Uterus (tissue), 4 donors: ENCODE measurements around the gene RAB4B. TPM values are rescaled to one million over a fixed set of nuclear protein-coding genes. Genes with fewer than 3 reads are reported as not detected.

ENCODE experiments used
- DNase-seq, 2 donors: peaks; one replicate each; pipeline ENCODE4 v3.0.0-alpha.2; 2019 to 2020
- H3K27ac ChIP-seq, 2 donors: fragments of 200-600 bp; sonication (generic); 1 replicate in 1 of 2; 2 replicates in 1 of 2; pipeline ENCODE4 v1.5.1; 2016 to 2018
- H3K27me3 ChIP-seq, 2 donors: fragments of 200-600 bp; sonication (generic); one replicate each; pipeline ENCODE4 v1.5.1; 2018 to 2019; ENCODE audit warnings: control low read depth in 1 of 2
- H3K36me3 ChIP-seq, 2 donors: fragments of 200-600 bp; sonication (generic); one replicate each; pipeline ENCODE4 v1.5.1; 2019; ENCODE audit warnings: control low read depth in 1 of 2
- H3K4me1 ChIP-seq, 2 donors: fragments of 200-600 bp; sonication (generic); one replicate each; pipeline ENCODE4 v1.5.1; 2018 to 2019; ENCODE audit warnings: control low read depth in 1 of 2
- H3K4me3 ChIP-seq, 2 donors: fragments of 200-600 bp; sonication (generic); 1 replicate in 1 of 2; 2 replicates in 1 of 2; pipeline ENCODE4 v1.5.1; 2018 to 2019; ENCODE audit warnings: mild to moderate bottlenecking in 1 of 2
- H3K9me3 ChIP-seq, 2 donors: fragments of 200-600 bp; sonication (generic); one replicate each; pipeline ENCODE4 v1.5.1; 2019; ENCODE audit warnings: control low read depth in 1 of 2
- CTCF ChIP-seq, 4 experiments: fragments of 200-600 bp in 2 of 4; fragments of 450-650 bp in 2 of 4; sonication (generic) in 2 of 4; IDR thresholded peaks; one replicate each; pipeline ENCODE4 v1.5.1; 2016 to 2019; ENCODE audit warnings: antibody characterized with exemption in 4 of 4, mild to moderate bottlenecking in 2 of 4, moderate library complexity in 1 of 4
- POLR2A ChIP-seq, 2 donors: fragments of 450-650 bp; IDR thresholded peaks; one replicate each; pipeline ENCODE4 v1.6.1; 2016; ENCODE audit warnings: antibody characterized with exemption in 2 of 2, mild to moderate bottlenecking in 1 of 2, moderate library complexity in 1 of 2
- intact Hi-C: fragments of 100-400 bp; cut with DNase I; formaldehyde crosslinking; loops from one replicate; pipeline ENCODE4 v1.15.1; 2023; ENCODE audit warnings: low total_unique reads
- total RNA-seq, 4 donors: library from RNA; depleted of rRNA in 3 of 4; stranded (reverse); fragments of >200 nt in 3 of 4; gene quantifications; one replicate each; pipeline versions ENCODE4 v1.1.0 to v1.2.4, GENCODE V29; 2014 to 2023
- donor health status: DM: yes; HTN: yes; CAD: no.

Gene RAB4B
- total RNA-seq, 4 donors from 2014 or later: 7.4 to 26.3 (median 18.1) TPM

GRCh38 chr19:40791996-40792395 is 13.9 kb downstream of the RAB4B start:
- intact Hi-C loops: no loop called here
- no peaks in the 10 kb centered on the region for H3K36me3 ChIP-seq
- DNase-seq: no peak
- H3K27ac ChIP-seq: no peak overlapping the region
- no peaks in the 10 kb centered on the region for H3K27me3 ChIP-seq
- TF ChIP-seq CTCF (IDR thresholded peaks at IDR 0.05): no peak
- TF ChIP-seq POLR2A (IDR thresholded peaks at IDR 0.05): no peak
- H3K4me3 ChIP-seq: no peak overlapping the region
- no peaks in the 10 kb centered on the region for H3K9me3 ChIP-seq
- no peaks in the 10 kb centered on the region for H3K4me1 ChIP-seq

GRCh38 chr19:40797166-40797962 is 19.3 kb downstream of the RAB4B start:
- DNase-seq: peak in 1 of 2 donors; percentile 25
- Histone ChIP-seq H3K4me3 (no peak overlapping the region), H3K4me1 (peaks cover 0 to 26% of the 10 kb centered on the region in 2 donors), H3K9me3 (no peaks in the 10 kb centered on the region), H3K36me3 (no peaks in the 10 kb centered on the region), H3K27ac (peak overlapping the region; percentile 94 to 97), H3K27me3 (no peaks in the 10 kb centered on the region)
- TF ChIP-seq CTCF (IDR thresholded peaks at IDR 0.05) (no peak), POLR2A (IDR thresholded peaks at IDR 0.05) (no peak)
- intact Hi-C loops: no loop called here

GRCh38 chr19:40797963-40798682 is 20.1 kb downstream of the RAB4B start:
- peaks cover 0 to 34% of the 10 kb centered on the region in 2 donors for H3K4me1 ChIP-seq
- DNase-seq: peak; percentile 62 to 63
- no peaks in the 10 kb centered on the region for H3K27me3 ChIP-seq
- H3K9me3 ChIP-seq: no peaks in the 10 kb centered on the region
- TF ChIP-seq CTCF (IDR thresholded peaks at IDR 0.05): peak; percentile 34 to 62 (median 51)
- TF ChIP-seq POLR2A (IDR thresholded peaks at IDR 0.05): peak in 1 of 2 donors; percentile 6
- peak overlapping the region; percentile 94 to 97 for H3K27ac ChIP-seq
- H3K36me3 ChIP-seq: no peaks in the 10 kb centered on the region
- peak overlapping the region; percentile 42 to 47 for H3K4me3 ChIP-seq
- intact Hi-C loops: no loop called here

- peaks cover 0 to 38% of the 10 kb centered on the region in 2 donors for H3K4me1 ChIP-seq
- H3K27ac ChIP-seq: peak within 1 kb of the TSS; percentile 94 to 97
- peak; percentile 100 for DNase-seq
- intact Hi-C loops: no loop called here
- no peaks in the 10 kb centered on the region for H3K9me3 ChIP-seq
- H3K36me3 ChIP-seq: no peaks in the 10 kb centered on the region
- H3K27me3 ChIP-seq: no peaks in the 10 kb centered on the region
- peak within 1 kb of the TSS; percentile 82 to 95 for H3K4me3 ChIP-seq
- TF ChIP-seq POLR2A (IDR thresholded peaks at IDR 0.05) (peak; percentile 60 to 83), CTCF (IDR thresholded peaks at IDR 0.05) (peak in 1 of 4 experiments; percentile 6)
These were observed 20.9 kb downstream of the RAB4B start, which contains the start of gene EGLN2 for GRCh38 chr19:40798683-40799557. Gene EGLN2, plus strand, starts transcription at chr19:40799191. Its CDS starts 1,382 bp downstream, at chr19:40800573.
